Activated CD4-positive, alpha-beta memory T cell treated with anti-CD3 and anti-CD28 coated beads, Interleukin-2, amount 10 ng/mL, durations not matched to agents 7 days and 5 days (primary cell): Measurements from ENCODE around the gene AGAP3. TPM values are rescaled to one million over a fixed set of nuclear protein-coding genes. Genes with fewer than 3 reads are reported as not detected.

Source experiments
- total RNA-seq, 2 experiments: library from RNA; stranded (reverse); gene quantifications; one replicate each; pipeline ENCODE4 v1.2.3, GENCODE V29; 2021

AGAP3 gene
- total RNA-seq, 2 experiments from 2014 or later, result 30.1 to 31.5 TPM

Other genes starting within 250 kb of the AGAP3 start
- not detected for gene AOC1, start 234.0 kb upstream of the AGAP3 start, total RNA-seq
- under 1 TPM; 0.15 to 0.38 TPM for gene KCNH2, start 108.2 kb upstream of the AGAP3 start, total RNA-seq
- gene NOS3, start 95.5 kb upstream of the AGAP3 start, total RNA-seq, result 10 to 100 TPM; 27.7 to 30.2 TPM
- 1 to 10 TPM; 7.9 to 8.6 TPM for gene ATG9B, start 62.0 kb upstream of the AGAP3 start, total RNA-seq
- 10 to 100 TPM; 51.2 to 53.3 TPM for gene ABCB8, start 58.0 kb upstream of the AGAP3 start, total RNA-seq
- gene ASIC3, start 37.9 kb upstream of the AGAP3 start, total RNA-seq, result 1 to 10 TPM; 5.5 to 6.2 TPM
- 10 to 100 TPM; 17.6 to 18.2 TPM for gene CDK5, start 28.6 kb upstream of the AGAP3 start, total RNA-seq
- gene SLC4A2, start 26.9 kb upstream of the AGAP3 start, total RNA-seq, result 100 to 1,000 TPM in 1 of 2 experiments, 10 to 100 TPM in 1; 94.6 to 109 TPM
- gene FASTK, start 5.7 kb upstream of the AGAP3 start, total RNA-seq, result 10 to 100 TPM; 70.0 to 72.7 TPM
- gene TMUB1, start 3.0 kb upstream of the AGAP3 start, total RNA-seq, result 10 to 100 TPM; 80.3 to 81.1 TPM
- gene GBX1, start 81.2 kb downstream of the AGAP3 start, total RNA-seq, result not detected
- gene ASB10, start 100.8 kb downstream of the AGAP3 start, total RNA-seq, result not detected
- gene H2BK1, start 124.0 kb downstream of the AGAP3 start, total RNA-seq, result not detected
- gene ABCF2, start 140.7 kb downstream of the AGAP3 start, total RNA-seq, result 10 to 100 TPM; 23.1 to 27.6 TPM
- gene CHPF2, start 146.0 kb downstream of the AGAP3 start, total RNA-seq, result 10 to 100 TPM; 56.0 to 56.4 TPM
- gene SMARCD3, start 162.2 kb downstream of the AGAP3 start, total RNA-seq, result 1 to 10 TPM; 1.5 to 2.7 TPM